Lower leg skin (tissue), 4 donors: Measurements from ENCODE around the gene BRD3. TPM values are rescaled to one million over a fixed set of nuclear protein-coding genes. Genes with fewer than 3 reads are reported as not detected.

Experiments used
- DNase-seq, 2 donors: peaks; one replicate each; pipeline ENCODE4 v3.0.0-alpha.2; 2019; ENCODE audit warnings: low spot score in 2 of 2
- H3K4me3 ChIP-seq: fragments of 200-600 bp; sonication (generic); 2 replicates; pipeline ENCODE4 v1.5.1; 2017; ENCODE audit warnings: mild to moderate bottlenecking, low read depth; ENCODE audit not compliant: poor library complexity, severe bottlenecking
- POLR2A ChIP-seq, 2 donors: fragments of 450-650 bp; IDR thresholded peaks; one replicate each; pipeline ENCODE4 v1.6.1; 2016 to 2017; ENCODE audit warnings: antibody characterized with exemption in 2 of 2, mild to moderate bottlenecking in 1 of 2, moderate library complexity in 1 of 2
- WGBS, 2 donors: methylation state at CpG; one replicate each; pipeline ENCODE4 v1.1.5; 2018; 5-methylcytosine and 5-hydroxymethylcytosine counted together
- intact Hi-C: fragments of 100-400 bp; cut with DNase I; formaldehyde crosslinking; loops from one replicate; pipeline ENCODE4 v1.15.0; 2023; ENCODE audit warnings: low total_unique reads
- total RNA-seq, 4 donors: library from RNA; depleted of rRNA; stranded (reverse); fragments of >200 nt; gene quantifications; one replicate each; pipeline ENCODE4 v1.1.0, GENCODE V29; 2016
- TF ChIP-seq, protein P1 (sequence below), 3 donors: fragments of 450-650 bp; IDR thresholded peaks; one replicate each; pipeline ENCODE4 v1.5.1; 2016; ENCODE audit warnings: antibody characterized with exemption in 3 of 3, mild to moderate bottlenecking in 3 of 3, moderate library complexity in 2 of 3

Gene BRD3
- total RNA-seq, 4 donors from 2014 or later = 18.5 to 59.9 (median 26.7) TPM

- DNase-seq = peak; percentile 61 to 94
- no peak overlapping the region for H3K4me3 ChIP-seq
- 3 to 6% methylated on average over 8 to 11 of the region's 11 CpGs for WGBS, 2 donors
- intact Hi-C loops = no loop called here
- TF ChIP-seq, protein P1, sequence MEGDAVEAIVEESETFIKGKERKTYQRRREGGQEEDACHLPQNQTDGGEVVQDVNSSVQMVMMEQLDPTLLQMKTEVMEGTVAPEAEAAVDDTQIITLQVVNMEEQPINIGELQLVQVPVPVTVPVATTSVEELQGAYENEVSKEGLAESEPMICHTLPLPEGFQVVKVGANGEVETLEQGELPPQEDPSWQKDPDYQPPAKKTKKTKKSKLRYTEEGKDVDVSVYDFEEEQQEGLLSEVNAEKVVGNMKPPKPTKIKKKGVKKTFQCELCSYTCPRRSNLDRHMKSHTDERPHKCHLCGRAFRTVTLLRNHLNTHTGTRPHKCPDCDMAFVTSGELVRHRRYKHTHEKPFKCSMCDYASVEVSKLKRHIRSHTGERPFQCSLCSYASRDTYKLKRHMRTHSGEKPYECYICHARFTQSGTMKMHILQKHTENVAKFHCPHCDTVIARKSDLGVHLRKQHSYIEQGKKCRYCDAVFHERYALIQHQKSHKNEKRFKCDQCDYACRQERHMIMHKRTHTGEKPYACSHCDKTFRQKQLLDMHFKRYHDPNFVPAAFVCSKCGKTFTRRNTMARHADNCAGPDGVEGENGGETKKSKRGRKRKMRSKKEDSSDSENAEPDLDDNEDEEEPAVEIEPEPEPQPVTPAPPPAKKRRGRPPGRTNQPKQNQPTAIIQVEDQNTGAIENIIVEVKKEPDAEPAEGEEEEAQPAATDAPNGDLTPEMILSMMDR (IDR thresholded peaks at IDR 0.05) = peak in 1 of 3 donors; percentile 97
- TF ChIP-seq POLR2A (IDR thresholded peaks at IDR 0.05) = no peak
These were observed 73.3 kb downstream of the BRD3 start for GRCh38 chr9:133994353-133995011.

DNA sequence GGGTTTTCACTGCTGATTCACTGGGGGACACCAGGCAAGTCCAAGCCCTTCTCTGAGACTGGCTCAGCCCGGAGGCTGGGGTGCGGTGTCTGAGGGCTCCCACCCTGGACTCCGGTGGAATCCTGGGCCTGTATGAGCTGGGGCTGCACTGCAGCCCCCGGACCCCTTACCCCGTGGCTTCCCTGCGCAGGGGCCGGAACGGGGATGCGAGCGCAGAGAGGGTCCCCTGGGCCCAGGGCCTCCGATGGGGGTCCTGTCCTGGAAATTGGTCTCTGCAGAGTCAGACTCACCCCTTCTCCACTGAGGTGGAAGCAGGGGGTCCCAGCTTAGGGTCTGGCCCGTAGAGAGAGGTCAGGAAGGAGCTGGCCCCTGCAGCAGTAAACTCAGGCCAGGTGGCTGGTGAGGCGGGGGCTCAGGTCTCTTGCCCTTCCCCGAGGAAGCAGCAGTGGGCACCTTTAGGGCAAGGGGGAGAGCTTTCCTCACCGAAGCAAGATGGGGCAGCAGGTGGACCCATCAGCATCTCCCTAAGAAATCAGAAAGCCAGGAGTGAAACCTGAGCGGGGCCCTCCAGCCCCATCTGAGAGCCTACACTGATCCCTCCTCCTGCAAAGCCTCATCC is 74.1 kb downstream of the BRD3 start:
- no peak for TF ChIP-seq POLR2A (IDR thresholded peaks at IDR 0.05)
- TF ChIP-seq, protein P1 (IDR thresholded peaks at IDR 0.05) = no peak
- H3K4me3 ChIP-seq = no peak overlapping the region
- intact Hi-C loops = no loop called here
- DNase-seq = no peak
- WGBS, 2 donors = 33 to 38% methylated on average over 8 to 16 of the region's 16 CpGs

- intact Hi-C loops = no loop called here
- 1 to 2% methylated on average over 13 to 15 of the region's 74 CpGs for WGBS, 2 donors
- H3K4me3 ChIP-seq = peak overlapping the region; percentile 53
- DNase-seq = peak; percentile 88 to 98
- TF ChIP-seq, protein P1 (IDR thresholded peaks at IDR 0.05) = no peak
- no peak for TF ChIP-seq POLR2A (IDR thresholded peaks at IDR 0.05)
These were observed 74.8 kb downstream of the BRD3 start for GRCh38 chr9:133992780-133993634.

- H3K4me3 ChIP-seq = peak within 1 kb of the TSS; percentile 53
- WGBS, 2 donors = 0 to 1% methylated on average over 34 to 37 of the region's 124 CpGs
- DNase-seq = peak in 1 of 2 donors; percentile 90
- TF ChIP-seq, protein P1 (IDR thresholded peaks at IDR 0.05) = no peak
- no peak for TF ChIP-seq POLR2A (IDR thresholded peaks at IDR 0.05)
- intact Hi-C loops = loop anchor here (2.0 kb wide), 1 partner anchor 199 kb away; no protein-coding TSS in a partner anchor
These were observed 75.7 kb downstream of the BRD3 start, which contains the start of gene VAV2 for GRCh38 chr9:133991964-133992779. Gene VAV2 (minus strand): TSS chr9:133992324. CDS start chr9:133992278, 46 bp downstream.
